ENCODE results near the gene AK8. TPM values are rescaled to one million over a fixed set of nuclear protein-coding genes. Genes with fewer than 3 reads are reported as not detected.

The AK8 gene
- total RNA-seq, 1 experiment from 2014 or later: 0.88 TPM

GRCh38 chr9:132798817-132799790 is 79.0 kb downstream of the AK8 start:
- TF ChIP-seq CTCF (IDR thresholded peaks at IDR 0.05; ENCODE audit: insufficient read depth in 1 of 2, low read depth in 1 of 2, low read length in 1 of 2, severe bottlenecking in 1 of 2, unreplicated experiment in 1 of 2): no peak
- peaks cover 3% of the 10 kb centered on the region for H3K27me3 Mint-ChIP-seq (ENCODE audit: insufficient read depth, unreplicated experiment)
- no TSS peak for BruUV-seq (replicated peaks)
- H3K4me1 Mint-ChIP-seq (ENCODE audit: low read depth, unreplicated experiment): peaks cover 6% of the 10 kb centered on the region
- no peak overlapping the region for H3K27ac Mint-ChIP-seq (ENCODE audit: unreplicated experiment)
- POLR2A ChIA-PET: no interaction called here
- intact Hi-C loops (cut with micrococcal nuclease; ENCODE audit: unreplicated experiment): no loop called here
- H3K4me1 ChIP-seq: peaks cover 7% of the 10 kb centered on the region; the same call in 1 of the 2 replicates
- no peak overlapping the region for H3K4me3 ChIP-seq (ENCODE audit: low read depth, low read length)
- no peak overlapping the region for H3K4me3 Mint-ChIP-seq (ENCODE audit: unreplicated experiment)
- no peak for DNase-seq
- CTCF ChIA-PET: interaction anchor here (1.1 kb wide), 1 partner anchor 130 kb away, joined by 3 read pairs; the partner anchor contains the start of gene DDX31
- no peaks in the 10 kb centered on the region for H3K9me3 ChIP-seq
- no peaks in the 10 kb centered on the region for H3K36me3 ChIP-seq (ENCODE audit: control insufficient read depth, insufficient read depth, low read length)
- no peaks in the 10 kb centered on the region for H3K36me3 Mint-ChIP-seq (ENCODE audit: insufficient read depth, unreplicated experiment)
- H3K9me3 Mint-ChIP-seq (ENCODE audit: unreplicated experiment): no peaks in the 10 kb centered on the region
- H3K27me3 ChIP-seq (replicated peaks; ENCODE audit: control insufficient read depth, insufficient read depth, low read length): no peaks in the 10 kb centered on the region

GRCh38 chr9:132797861-132798659 is 80.0 kb downstream of the AK8 start:
- DNase-seq: no peak
- Mint-ChIP-seq H3K4me3 (ENCODE audit: unreplicated experiment) (no peak overlapping the region), H3K27me3 (ENCODE audit: insufficient read depth, unreplicated experiment) (peaks cover 3% of the 10 kb centered on the region), H3K27ac (ENCODE audit: unreplicated experiment) (no peak overlapping the region), H3K36me3 (ENCODE audit: insufficient read depth, unreplicated experiment) (no peaks in the 10 kb centered on the region), H3K9me3 (ENCODE audit: unreplicated experiment) (no peaks in the 10 kb centered on the region), H3K4me1 (ENCODE audit: low read depth, unreplicated experiment) (peaks cover 13% of the 10 kb centered on the region)
- H3K36me3 ChIP-seq (ENCODE audit: control insufficient read depth, insufficient read depth, low read length): no peaks in the 10 kb centered on the region
- peaks cover 14% of the 10 kb centered on the region; the same call in 1 of the 2 replicates for H3K4me1 ChIP-seq
- no peaks in the 10 kb centered on the region for H3K9me3 ChIP-seq
- BruUV-seq (replicated peaks): no TSS peak
- intact Hi-C loops (cut with micrococcal nuclease; ENCODE audit: unreplicated experiment): no loop called here
- TF ChIP-seq CTCF (IDR thresholded peaks at IDR 0.05; ENCODE audit: insufficient read depth in 1 of 2, low read depth in 1 of 2, low read length in 1 of 2, severe bottlenecking in 1 of 2, unreplicated experiment in 1 of 2): no peak
- ChIA-PET POLR2A (no interaction called here), CTCF (no interaction called here)
- no peak overlapping the region for H3K4me3 ChIP-seq (ENCODE audit: low read depth, low read length)
- no peaks in the 10 kb centered on the region for H3K27me3 ChIP-seq (replicated peaks; ENCODE audit: control insufficient read depth, insufficient read depth, low read length)

Measured in Caco-2 (cell line).